Nephron (organoid): ENCODE results near the gene PNPLA2.

Experiments used
- H3K27ac Mint-ChIP-seq, 3 experiments: 2 replicates each; pipeline ENCODE4 v1.8.0; 2020; ENCODE audit warnings: mixed read lengths in 3 of 3, mild to moderate bottlenecking in 2 of 3, moderate library complexity in 1 of 3
- H3K27me3 Mint-ChIP-seq: 2 replicates; pipeline ENCODE4 v1.8.0; 2021; ENCODE audit warnings: low read depth, mild to moderate bottlenecking, moderate library complexity, mixed read lengths
- H3K36me3 Mint-ChIP-seq: 2 replicates; pipeline ENCODE4 v1.8.0; 2020; ENCODE audit warnings: low read depth, mixed read lengths
- H3K4me1 Mint-ChIP-seq: 2 replicates; pipeline ENCODE4 v1.8.0; 2020; ENCODE audit warnings: mixed read lengths
- H3K4me3 Mint-ChIP-seq, 3 experiments: 2 replicates each; pipeline ENCODE4 v1.8.0; 2020; ENCODE audit warnings: mild to moderate bottlenecking in 3 of 3, mixed read lengths in 3 of 3, moderate library complexity in 2 of 3
- H3K9me3 Mint-ChIP-seq: 2 replicates; pipeline ENCODE4 v1.8.0; 2020; ENCODE audit warnings: mixed read lengths
- TF ChIP-seq, protein P1 (sequence below), 3 experiments: fragments of 200-600 bp; sonication (generic); IDR thresholded peaks; one replicate each; pipeline ENCODE4 v1.5.0; 2021; ENCODE audit warnings: antibody characterized with exemption in 3 of 3; ENCODE audit not compliant: unreplicated experiment in 3 of 3

PNPLA2 gene

GRCh38 chr11:837189-837989, 18.7 kb downstream of the PNPLA2 start:
- TF ChIP-seq, protein P1, sequence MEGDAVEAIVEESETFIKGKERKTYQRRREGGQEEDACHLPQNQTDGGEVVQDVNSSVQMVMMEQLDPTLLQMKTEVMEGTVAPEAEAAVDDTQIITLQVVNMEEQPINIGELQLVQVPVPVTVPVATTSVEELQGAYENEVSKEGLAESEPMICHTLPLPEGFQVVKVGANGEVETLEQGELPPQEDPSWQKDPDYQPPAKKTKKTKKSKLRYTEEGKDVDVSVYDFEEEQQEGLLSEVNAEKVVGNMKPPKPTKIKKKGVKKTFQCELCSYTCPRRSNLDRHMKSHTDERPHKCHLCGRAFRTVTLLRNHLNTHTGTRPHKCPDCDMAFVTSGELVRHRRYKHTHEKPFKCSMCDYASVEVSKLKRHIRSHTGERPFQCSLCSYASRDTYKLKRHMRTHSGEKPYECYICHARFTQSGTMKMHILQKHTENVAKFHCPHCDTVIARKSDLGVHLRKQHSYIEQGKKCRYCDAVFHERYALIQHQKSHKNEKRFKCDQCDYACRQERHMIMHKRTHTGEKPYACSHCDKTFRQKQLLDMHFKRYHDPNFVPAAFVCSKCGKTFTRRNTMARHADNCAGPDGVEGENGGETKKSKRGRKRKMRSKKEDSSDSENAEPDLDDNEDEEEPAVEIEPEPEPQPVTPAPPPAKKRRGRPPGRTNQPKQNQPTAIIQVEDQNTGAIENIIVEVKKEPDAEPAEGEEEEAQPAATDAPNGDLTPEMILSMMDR (IDR thresholded peaks at IDR 0.05; ENCODE audit: unreplicated experiment in 3 of 3): no peak
- H3K27ac Mint-ChIP-seq: no peak overlapping the region
- H3K9me3 Mint-ChIP-seq: no peaks in the 10 kb centered on the region
- no peaks in the 10 kb centered on the region for H3K27me3 Mint-ChIP-seq
- H3K4me1 Mint-ChIP-seq: peaks cover 16% of the 10 kb centered on the region
- H3K4me3 Mint-ChIP-seq: no peak overlapping the region
- H3K36me3 Mint-ChIP-seq: peaks cover 12% of the 10 kb centered on the region

- Mint-ChIP-seq H3K27me3 (no peaks in the 10 kb centered on the region), H3K4me1 (peaks cover 16% of the 10 kb centered on the region), H3K27ac (no peak overlapping the region), H3K4me3 (peak overlapping the region in 1 of 3 experiments; percentile 74), H3K9me3 (no peaks in the 10 kb centered on the region), H3K36me3 (peaks cover 12% of the 10 kb centered on the region)
- TF ChIP-seq, protein P1 (IDR thresholded peaks at IDR 0.05; ENCODE audit: unreplicated experiment in 3 of 3): no peak
Measured at GRCh38 chr11:837990-838307, 19.2 kb downstream of the PNPLA2 start.

- TF ChIP-seq, protein P1 (IDR thresholded peaks at IDR 0.05; ENCODE audit: unreplicated experiment in 3 of 3): peak in 2 of 3 experiments; percentile 18 to 26
- Mint-ChIP-seq H3K36me3 (peaks cover 12% of the 10 kb centered on the region), H3K9me3 (no peaks in the 10 kb centered on the region), H3K27me3 (no peaks in the 10 kb centered on the region), H3K27ac (peak overlapping the region; percentile 25 to 63 (median 35)), H3K4me1 (peaks cover 16% of the 10 kb centered on the region), H3K4me3 (peak overlapping the region; percentile 59 to 74 (median 68))
Measured at GRCh38 chr11:838441-839279, 19.9 kb downstream of the PNPLA2 start.

DNA sequence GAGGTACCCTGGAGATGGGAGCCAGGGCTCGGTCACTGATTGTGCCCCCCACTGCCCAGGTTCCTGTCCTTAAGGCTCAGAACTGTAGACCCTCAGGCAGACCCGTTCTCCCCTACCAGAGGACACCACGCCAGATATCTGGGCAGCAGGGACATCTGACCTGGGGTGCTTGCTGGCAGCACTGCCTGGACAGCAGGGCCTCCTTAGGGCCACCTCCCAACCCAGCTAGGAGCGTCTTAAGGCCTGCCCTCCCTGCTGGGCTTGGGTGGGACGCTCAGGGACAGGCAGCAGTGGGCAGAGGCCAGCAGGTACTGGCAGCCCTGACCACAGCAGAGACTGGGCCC, 20.5 kb downstream of the PNPLA2 start:
- TF ChIP-seq, protein P1 (IDR thresholded peaks at IDR 0.05; ENCODE audit: unreplicated experiment in 3 of 3): no peak
- Mint-ChIP-seq H3K9me3 (no peaks in the 10 kb centered on the region), H3K27me3 (no peaks in the 10 kb centered on the region), H3K27ac (peak overlapping the region in 1 of 3 experiments; percentile 52), H3K36me3 (peaks cover 12% of the 10 kb centered on the region), H3K4me1 (peaks cover 16% of the 10 kb centered on the region), H3K4me3 (peak overlapping the region in 1 of 3 experiments; percentile 68)

- peaks cover 12% of the 10 kb centered on the region for H3K36me3 Mint-ChIP-seq
Measured at GRCh38 chr11:839875-840617, 21.3 kb downstream of the PNPLA2 start.

More at GRCh38 chr11:839875-840617, 21.3 kb downstream of the PNPLA2 start:
- H3K9me3 Mint-ChIP-seq: no peaks in the 10 kb centered on the region
- no peaks in the 10 kb centered on the region for H3K27me3 Mint-ChIP-seq
- H3K4me1 Mint-ChIP-seq: peaks cover 23% of the 10 kb centered on the region
- TF ChIP-seq, protein P1 (IDR thresholded peaks at IDR 0.05; ENCODE audit: unreplicated experiment in 3 of 3): no peak
- peak overlapping the region; percentile 66 to 87 (median 83) for H3K27ac Mint-ChIP-seq
- peak overlapping the region; percentile 85 to 92 (median 86) for H3K4me3 Mint-ChIP-seq
